ENCODE results near the gene CBX8. TPM values are rescaled to one million over a fixed set of nuclear protein-coding genes. Genes with fewer than 3 reads are reported as not detected.

The CBX8 gene
- total RNA-seq, 3 donors from 2014 or later, result 1.7 to 4.3 (median 3.1) TPM

DNA sequence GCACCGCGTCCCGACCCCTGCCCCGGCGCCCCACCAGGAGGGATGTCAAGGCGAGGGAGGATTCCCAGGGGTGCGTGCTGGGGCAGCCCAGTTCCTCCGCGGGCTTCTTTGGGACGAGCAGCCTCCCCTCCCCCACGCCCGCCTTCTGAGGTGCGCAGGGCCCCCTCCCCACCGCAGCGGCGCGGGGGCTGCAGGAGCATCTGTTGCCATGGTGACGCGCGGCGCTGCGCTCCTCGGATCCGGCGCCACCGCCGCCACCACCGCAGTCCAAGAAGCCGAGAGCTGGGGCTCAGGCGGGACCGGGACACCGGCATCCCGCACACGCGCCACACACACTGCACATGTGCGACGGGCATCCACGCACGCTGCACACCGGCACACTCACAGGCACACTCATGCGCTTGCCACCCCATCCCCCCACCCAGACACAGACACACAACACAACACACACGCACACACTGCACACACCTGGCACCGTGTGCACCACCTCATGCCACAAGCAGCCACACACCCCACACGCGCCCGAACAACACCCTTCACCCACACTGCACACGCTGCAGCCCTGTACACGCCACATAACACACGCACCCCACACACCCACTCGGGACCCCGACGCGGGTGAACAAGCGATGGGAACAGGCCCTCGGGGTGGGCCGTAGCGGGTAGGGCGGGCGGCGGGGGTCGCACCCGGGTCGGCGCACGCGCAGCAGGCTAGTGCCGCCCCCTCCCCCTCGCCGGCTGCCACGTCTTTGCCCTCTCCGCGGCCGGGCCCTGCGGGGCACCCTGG lies 49.2 kb downstream of the CBX8 start:
- DNase-seq (no peak), ATAC-seq (peak in 1 of 2 donors; percentile 25)
- Mint-ChIP-seq H3K36me3 (ENCODE audit: insufficient read depth) (no peaks in the 10 kb centered on the region), H3K27me3 (ENCODE audit: low read depth) (peaks cover 44% of the 10 kb centered on the region), H3K4me1 (ENCODE audit: low read depth) (peaks cover 23% of the 10 kb centered on the region), H3K4me3 (no peak overlapping the region), H3K9me3 (no peaks in the 10 kb centered on the region)

DNA sequence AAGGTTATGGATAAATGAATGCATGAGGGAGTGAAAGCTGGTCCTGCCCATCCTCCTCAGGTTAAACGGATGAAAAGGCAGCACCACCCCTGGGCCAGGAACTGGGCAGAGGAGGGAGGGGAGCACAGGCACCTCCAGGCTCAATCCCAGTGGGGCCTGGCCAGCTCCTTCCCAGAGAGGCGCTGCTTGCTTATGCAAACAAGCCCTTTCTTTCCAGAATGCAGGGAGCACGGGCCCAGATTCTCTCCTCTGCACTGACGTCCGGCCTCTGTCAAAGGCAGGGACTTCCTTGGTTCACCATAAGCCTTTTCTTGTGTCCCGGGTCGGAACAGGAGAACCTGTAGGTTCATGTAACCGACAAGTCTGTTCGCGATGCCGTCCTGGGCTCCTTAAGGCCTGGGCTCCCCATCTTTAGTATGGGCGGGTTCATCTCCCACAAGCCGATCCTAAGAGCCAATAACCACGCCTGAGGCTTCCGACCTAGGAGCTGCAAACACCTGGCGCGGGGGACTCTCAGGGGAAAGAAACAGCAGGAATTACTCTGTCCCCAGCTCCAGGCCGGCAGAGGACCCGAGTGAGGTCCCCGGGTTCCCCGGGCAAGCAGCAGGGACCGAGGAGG lies 49.9 kb downstream of the CBX8 start:
- Mint-ChIP-seq H3K27me3 (ENCODE audit: low read depth) (peaks cover 44% of the 10 kb centered on the region), H3K4me3 (peak overlapping the region; percentile 37), H3K9me3 (no peaks in the 10 kb centered on the region), H3K36me3 (ENCODE audit: insufficient read depth) (no peaks in the 10 kb centered on the region), H3K4me1 (ENCODE audit: low read depth) (peaks cover 23% of the 10 kb centered on the region)
- ATAC-seq, result no peak
- DNase-seq, result no peak

DNA sequence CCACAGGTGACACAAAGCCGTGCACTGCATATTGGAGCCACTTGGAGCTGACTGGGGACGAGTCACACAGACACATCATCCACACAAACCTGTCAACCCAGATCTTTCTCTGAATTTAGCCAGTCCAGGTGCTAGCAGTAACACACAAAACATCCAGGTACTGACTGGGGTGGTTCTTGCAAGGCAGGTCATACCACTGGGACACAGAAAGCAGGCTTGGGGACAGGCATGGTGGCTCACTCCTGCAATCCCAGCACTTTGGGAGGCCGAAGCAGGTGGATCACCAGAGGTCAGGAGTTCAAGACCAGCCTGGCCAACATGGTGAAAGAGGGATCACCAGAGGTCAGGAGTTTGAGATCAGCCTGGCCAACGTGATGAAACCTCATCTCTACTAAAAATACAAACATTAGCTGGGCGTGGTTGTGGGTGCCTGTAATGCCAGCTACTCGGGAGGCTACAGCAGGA lies 51.2 kb downstream of the CBX8 start:
- DNase-seq (no peak), ATAC-seq (no peak)
- H3K4me3 Mint-ChIP-seq, result peak overlapping the region; percentile 29
- H3K27me3 Mint-ChIP-seq (ENCODE audit: low read depth), result peaks cover 31% of the 10 kb centered on the region
- no peaks in the 10 kb centered on the region for H3K36me3 Mint-ChIP-seq (ENCODE audit: insufficient read depth)
- H3K9me3 Mint-ChIP-seq, result no peaks in the 10 kb centered on the region
- peaks cover 22% of the 10 kb centered on the region for H3K4me1 Mint-ChIP-seq (ENCODE audit: low read depth)

DNA sequence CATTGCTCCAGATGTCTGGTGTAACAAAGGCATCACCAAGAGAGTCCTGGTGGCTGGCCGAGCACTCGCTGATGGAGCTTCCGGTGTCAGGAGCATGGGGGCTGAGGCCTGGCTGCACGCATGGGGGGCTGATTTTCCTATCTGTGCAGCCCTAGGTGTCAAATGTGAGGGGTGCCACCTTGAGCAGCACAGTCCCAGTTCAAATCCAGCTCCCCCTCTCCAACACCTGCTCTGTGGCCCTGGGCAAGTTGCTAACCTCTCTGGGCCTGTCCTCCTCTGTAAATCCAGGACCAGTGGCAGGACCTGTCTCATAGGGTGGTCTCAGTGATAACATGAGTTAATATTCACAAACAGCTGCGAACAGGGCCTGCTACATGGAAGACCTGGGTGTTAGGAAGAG lies 53.3 kb downstream of the CBX8 start:
- peaks cover 22% of the 10 kb centered on the region for H3K4me1 Mint-ChIP-seq (ENCODE audit: low read depth)
- H3K27me3 Mint-ChIP-seq (ENCODE audit: low read depth), result peaks cover 40% of the 10 kb centered on the region
- H3K4me3 Mint-ChIP-seq, result no peak overlapping the region
- DNase-seq, result no peak
- H3K36me3 Mint-ChIP-seq (ENCODE audit: insufficient read depth), result no peaks in the 10 kb centered on the region
- ATAC-seq, result no peak
- no peaks in the 10 kb centered on the region for H3K9me3 Mint-ChIP-seq

DNA sequence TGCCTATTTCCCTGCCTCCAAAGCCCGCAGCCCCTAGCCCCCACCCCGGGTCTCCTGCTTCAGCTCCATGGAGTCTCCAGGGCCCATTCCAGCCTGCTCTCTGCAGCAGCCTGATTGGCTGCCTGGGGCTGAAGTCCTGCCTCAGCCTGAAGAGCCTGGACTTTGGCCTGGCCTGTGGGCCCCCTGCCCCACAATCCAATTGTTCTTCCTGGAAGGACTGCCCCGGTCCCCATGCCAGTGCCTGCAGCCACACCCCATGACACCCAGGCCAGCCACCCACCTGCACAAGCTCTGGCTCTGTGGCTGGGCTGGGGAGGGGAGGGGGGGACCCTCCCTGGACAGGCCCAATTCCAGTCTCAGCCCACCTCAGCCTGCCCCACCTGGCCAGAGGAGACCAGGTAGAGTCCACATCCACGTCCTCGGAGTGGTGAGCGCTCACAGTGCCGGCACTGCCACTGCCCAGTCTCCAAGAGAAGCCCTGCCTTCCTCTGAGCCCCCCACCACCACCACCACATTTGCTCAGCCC lies 53.9 kb downstream of the CBX8 start:
- Mint-ChIP-seq H3K4me3 (no peak overlapping the region), H3K36me3 (ENCODE audit: insufficient read depth) (no peaks in the 10 kb centered on the region), H3K9me3 (no peaks in the 10 kb centered on the region), H3K4me1 (ENCODE audit: low read depth) (peaks cover 22% of the 10 kb centered on the region), H3K27me3 (ENCODE audit: low read depth) (peaks cover 43% of the 10 kb centered on the region)
- ATAC-seq, result no peak
- no peak for DNase-seq

DNA sequence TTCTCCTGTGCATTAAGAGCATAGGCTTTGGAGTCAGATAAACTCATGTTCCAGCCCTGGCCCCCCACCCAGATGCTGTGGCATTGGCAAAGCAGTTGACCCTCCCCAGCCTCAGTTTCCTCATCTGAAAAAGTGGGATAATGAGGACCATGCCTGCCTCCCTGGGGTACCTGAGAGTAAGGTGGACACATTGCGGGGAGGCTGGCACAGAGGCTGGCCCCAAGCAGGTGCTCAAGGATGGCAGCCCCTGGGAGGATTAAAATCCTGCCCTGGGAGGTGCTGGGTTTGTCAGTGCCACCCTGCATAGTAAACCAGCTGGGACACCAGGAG lies 54.3 kb downstream of the CBX8 start:
- Mint-ChIP-seq H3K9me3 (no peaks in the 10 kb centered on the region), H3K27me3 (ENCODE audit: low read depth) (peaks cover 42% of the 10 kb centered on the region), H3K4me3 (no peak overlapping the region), H3K36me3 (ENCODE audit: insufficient read depth) (no peaks in the 10 kb centered on the region), H3K4me1 (ENCODE audit: low read depth) (peaks cover 18% of the 10 kb centered on the region)
- ATAC-seq (no peak), DNase-seq (no peak)

Other genes with a start within 250 kb of the CBX8 start
- not detected for gene RBFOX3, start 186.0 kb downstream of the CBX8 start, total RNA-seq
- gene ENPP7, start 66.1 kb downstream of the CBX8 start, total RNA-seq, result not detected
- gene CBX2, start 18.9 kb downstream of the CBX8 start, total RNA-seq, result 1 to 10 TPM; 1.0 to 2.6 (median 1.4) TPM
- 10 to 100 TPM; 15.3 to 16.4 (median 15.3) TPM for gene CBX4, start 42.4 kb upstream of the CBX8 start, total RNA-seq
- gene TBC1D16, start 238.8 kb upstream of the CBX8 start, total RNA-seq, result 1 to 10 TPM; 2.2 to 3.3 (median 2.6) TPM
- gene CCDC40, start 239.6 kb upstream of the CBX8 start, total RNA-seq, result under 1 TPM; 0.25 to 0.98 (median 0.29) TPM